ACC112 (cell line): Measurements from ENCODE around the gene HLA-DQB2.
"Not testable (repeated sequence)": the region's sequence is repeated elsewhere in the genome, so short reads cannot be mapped to it uniquely, and the experiment has no call there.

Experiments
- H2AFZ ChIP-seq: fragments of 200-600 bp; sonication (generic); one replicate; pipeline ENCODE4 v1.6.0; 2017; ENCODE audit warnings: antibody characterized with exemption, low read length; ENCODE audit not compliant: unreplicated experiment
- H3K27ac ChIP-seq: fragments of 200-600 bp; sonication (generic); 2 replicates; pipeline ENCODE4 v1.5.1; 2014; ENCODE audit warnings: low read depth, mild to moderate bottlenecking, antibody characterized with exemption, low read length, moderate library complexity
- H3K27me3 ChIP-seq: fragments of 200-600 bp; sonication (generic); 2 replicates; pipeline ENCODE4 v1.6.1; 2014; ENCODE audit warnings: mild to moderate bottlenecking, antibody characterized with exemption, low read length, moderate library complexity, mixed read lengths; ENCODE audit not compliant: insufficient read depth
- H3K36me3 ChIP-seq: fragments of 200-600 bp; sonication (generic); 2 replicates; pipeline ENCODE4 v1.6.1; 2016; ENCODE audit warnings: mild to moderate bottlenecking, antibody characterized with exemption, low read length, moderate library complexity, mixed read lengths; ENCODE audit not compliant: insufficient read depth
- H3K4me1 ChIP-seq: fragments of 200-600 bp; sonication (generic); one replicate; pipeline ENCODE4 v1.6.1; 2016; ENCODE audit warnings: low read length, mixed read lengths; ENCODE audit not compliant: insufficient read depth, unreplicated experiment, control insufficient read depth
- H3K4me3 ChIP-seq: fragments of 200-600 bp; sonication (generic); 2 replicates; pipeline ENCODE4 v1.5.1; 2014; ENCODE audit warnings: mild to moderate bottlenecking, low read depth, low read length
- H3K79me2 ChIP-seq: fragments of 200-600 bp; sonication (generic); one replicate; pipeline ENCODE4 v1.6.0; 2016; ENCODE audit warnings: low read length; ENCODE audit not compliant: control insufficient read depth, unreplicated experiment, insufficient read depth

Gene HLA-DQB2

DNA sequence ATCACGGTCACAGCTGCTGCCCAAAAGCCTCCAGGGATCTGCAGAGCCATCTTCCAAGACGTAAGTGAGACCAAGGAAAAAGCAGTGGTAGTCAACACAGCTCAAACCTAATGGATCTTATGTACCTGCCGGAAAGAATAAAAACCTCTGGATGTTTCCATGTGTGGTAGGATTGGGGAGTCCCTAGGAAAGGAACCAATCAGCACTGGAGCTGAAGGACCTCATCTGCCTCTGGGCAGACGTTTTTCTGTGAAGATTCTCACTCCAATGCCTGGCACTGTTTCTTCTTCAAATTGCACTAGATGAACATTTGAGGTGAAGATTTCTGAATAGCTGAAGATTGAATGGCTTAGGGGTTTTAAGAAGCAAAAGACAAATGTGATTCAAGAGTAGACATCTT lies at the start of gene HLA-DQB2:
TSS of gene HLA-DQB2 (minus strand) at position 112 of the 400 bp plus-strand sequence. CDS start at position 50, 62 bp downstream.
- no peaks in the 10 kb centered on the region for H3K79me2 ChIP-seq
- no peak within 1 kb of the TSS for H3K4me3 ChIP-seq
- no peak within 1 kb of the TSS for H3K27ac ChIP-seq
- no peaks in the 10 kb centered on the region for H3K4me1 ChIP-seq
- no peaks in the 10 kb centered on the region for H3K36me3 ChIP-seq
- no peak within 1 kb of the TSS for H2AFZ ChIP-seq
- peaks cover 93% of the 10 kb centered on the region for H3K27me3 ChIP-seq

DNA sequence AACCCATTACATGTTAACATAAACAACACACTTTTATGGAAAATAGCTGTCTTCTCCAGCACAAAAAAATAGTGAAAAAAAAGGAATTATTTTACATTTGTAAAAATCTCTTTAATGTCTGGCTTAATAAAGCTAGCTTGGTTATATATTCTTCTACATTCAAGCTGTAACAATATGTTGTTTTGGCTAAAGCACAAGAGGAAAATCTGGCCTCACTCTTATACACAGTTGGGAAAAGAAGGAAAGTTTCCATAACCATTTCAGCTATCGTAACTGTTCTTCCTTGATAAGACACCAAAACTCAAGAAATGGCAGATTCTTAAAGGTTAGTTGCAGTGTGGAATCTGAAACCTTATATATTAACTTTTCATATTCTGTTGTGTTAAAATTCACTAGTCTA lies 45.8 kb upstream of the HLA-DQB2 start:
- H2AFZ ChIP-seq = no peak overlapping the region
- H3K79me2 ChIP-seq = no peaks in the 10 kb centered on the region
- H3K27me3 ChIP-seq = peaks cover 15% of the 10 kb centered on the region
- H3K36me3 ChIP-seq = no peaks in the 10 kb centered on the region
- no peak overlapping the region for H3K27ac ChIP-seq
- H3K4me1 ChIP-seq = peaks cover 12% of the 10 kb centered on the region
- H3K4me3 ChIP-seq = no peak overlapping the region

DNA sequence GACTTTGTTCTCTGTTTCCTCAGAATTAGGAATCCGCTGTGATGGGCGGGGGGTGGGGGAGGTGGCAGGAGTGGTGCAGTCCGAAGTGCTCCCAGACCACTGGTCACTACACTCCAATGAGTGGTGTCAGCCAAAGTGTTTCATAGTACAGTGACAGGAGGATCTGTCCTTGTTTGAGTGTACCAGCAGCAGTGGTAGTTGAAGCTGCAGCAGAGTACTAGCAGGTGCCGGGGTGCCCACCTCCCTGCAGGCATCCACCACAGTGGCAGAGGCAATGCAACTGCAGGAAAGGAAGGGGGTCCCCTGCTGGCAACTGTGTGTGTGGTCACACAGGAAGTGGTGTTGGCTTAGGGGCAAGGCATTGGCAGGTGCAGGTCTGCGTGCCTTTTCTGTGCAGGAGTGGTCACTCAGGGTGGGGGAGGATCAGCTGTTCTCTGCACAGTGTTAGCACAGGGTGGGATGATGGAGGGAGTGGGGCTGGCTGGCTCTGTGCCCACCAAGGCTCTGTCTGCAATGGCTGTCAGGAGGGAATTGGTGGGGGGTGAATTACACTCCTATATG lies 43.8 kb upstream of the HLA-DQB2 start:
- H3K36me3 ChIP-seq = no peaks in the 10 kb centered on the region
- peaks cover 35% of the 10 kb centered on the region for H3K27me3 ChIP-seq
- no peaks in the 10 kb centered on the region for H3K79me2 ChIP-seq
- no peak overlapping the region for H2AFZ ChIP-seq
- H3K4me1 ChIP-seq = peaks cover 12% of the 10 kb centered on the region
- no peak overlapping the region for H3K4me3 ChIP-seq
- no peak overlapping the region for H3K27ac ChIP-seq

DNA sequence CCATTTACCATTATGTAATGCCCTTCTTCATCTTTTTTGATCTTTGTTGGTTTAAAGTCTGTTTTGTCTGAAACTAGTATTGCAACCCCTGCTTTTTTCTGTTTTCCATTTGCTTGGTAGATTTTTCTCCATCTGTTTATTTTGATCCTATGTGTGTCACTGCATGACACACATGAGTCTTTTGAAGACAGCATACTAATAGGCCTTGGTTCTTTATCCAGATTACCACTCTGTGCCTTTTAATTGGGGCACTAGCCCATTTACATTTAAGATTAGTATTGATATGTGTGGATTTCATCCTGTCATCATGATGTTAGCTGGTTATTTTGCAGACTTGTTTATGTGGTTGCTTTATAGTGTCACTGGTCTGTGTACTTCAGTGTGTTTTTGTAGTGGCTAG lies 42.1 kb upstream of the HLA-DQB2 start:
- H3K79me2 ChIP-seq, H3K36me3 ChIP-seq, H2AFZ ChIP-seq, H3K4me3 ChIP-seq, H3K27ac ChIP-seq: not testable (repeated sequence)
- Histone ChIP-seq H3K4me1 (peaks cover 12% of the 10 kb centered on the region), H3K27me3 (peaks cover 50% of the 10 kb centered on the region)

DNA sequence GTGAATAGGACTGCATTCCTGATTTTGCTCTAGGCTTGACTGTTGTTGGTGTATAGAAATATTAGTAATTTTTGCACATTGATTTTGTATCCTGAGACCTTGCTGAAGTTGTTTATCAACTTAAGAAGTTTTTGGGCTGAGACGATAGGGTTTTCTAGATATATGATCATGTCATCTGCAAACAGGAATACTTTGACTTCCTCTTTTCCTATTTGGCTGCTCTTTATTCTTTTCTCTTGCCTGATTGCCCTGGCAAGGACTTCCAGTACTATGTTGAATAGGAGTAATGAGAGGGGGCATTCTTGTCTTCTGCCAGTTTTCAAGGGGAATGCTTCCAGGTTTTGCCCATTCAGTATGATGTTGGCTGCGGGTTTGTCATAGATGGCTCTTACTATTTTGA lies 40.1 kb upstream of the HLA-DQB2 start:
- Histone ChIP-seq H3K27me3 (peaks cover 67% of the 10 kb centered on the region), H3K4me1 (peaks cover 12% of the 10 kb centered on the region), H3K27ac (no peak overlapping the region), H3K4me3 (no peak overlapping the region), H3K36me3 (no peaks in the 10 kb centered on the region), H3K79me2 (no peaks in the 10 kb centered on the region), H2AFZ (no peak overlapping the region)

DNA sequence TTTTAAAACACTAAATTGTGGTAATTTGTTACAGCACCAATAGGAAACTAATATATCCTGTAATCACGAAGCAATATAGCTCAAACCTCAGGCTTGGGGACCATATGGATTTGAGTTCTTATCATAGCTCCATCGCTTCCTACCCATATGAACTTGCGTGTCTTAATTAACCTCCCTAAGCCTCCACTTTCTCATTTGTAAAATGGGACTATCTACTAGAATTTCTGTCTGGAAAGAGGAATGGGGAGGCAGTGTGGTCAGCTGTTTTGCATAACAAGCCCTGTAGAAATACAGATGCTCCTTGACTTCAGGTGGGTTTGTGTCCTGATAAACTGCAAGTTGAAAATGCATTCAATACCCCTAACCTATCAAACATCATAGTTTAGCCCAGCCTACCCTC lies 36.4 kb upstream of the HLA-DQB2 start:
- no peak overlapping the region for H2AFZ ChIP-seq
- H3K4me3 ChIP-seq = no peak overlapping the region
- H3K27ac ChIP-seq = no peak overlapping the region
- H3K79me2 ChIP-seq = no peaks in the 10 kb centered on the region
- H3K36me3 ChIP-seq = no peaks in the 10 kb centered on the region
- H3K27me3 ChIP-seq = peaks cover 77% of the 10 kb centered on the region
- H3K4me1 ChIP-seq = peaks cover 4% of the 10 kb centered on the region

DNA sequence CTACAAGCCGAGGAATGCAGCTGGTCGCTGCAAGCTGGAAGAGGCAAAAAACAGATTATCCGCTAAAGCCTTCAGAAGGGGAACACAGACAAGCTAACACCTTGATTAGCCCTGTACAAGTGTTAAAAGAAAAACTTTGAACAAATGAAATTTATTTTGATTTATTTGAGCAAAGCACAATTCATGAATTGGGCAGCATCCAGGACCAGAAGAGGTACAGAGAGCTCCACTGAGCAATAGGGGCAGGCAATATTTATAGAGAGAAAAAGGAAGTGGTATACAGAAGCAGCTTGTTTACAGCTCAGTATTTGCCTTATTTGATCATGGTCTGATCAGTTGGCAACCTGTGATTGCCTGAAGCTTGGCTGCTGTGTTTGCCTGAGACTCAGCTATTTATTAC lies 35.8 kb upstream of the HLA-DQB2 start:
- Histone ChIP-seq H3K27ac (no peak overlapping the region), H2AFZ (no peak overlapping the region), H3K4me1 (peaks cover 4% of the 10 kb centered on the region), H3K79me2 (no peaks in the 10 kb centered on the region), H3K36me3 (no peaks in the 10 kb centered on the region), H3K4me3 (no peak overlapping the region), H3K27me3 (peaks cover 77% of the 10 kb centered on the region)

DNA sequence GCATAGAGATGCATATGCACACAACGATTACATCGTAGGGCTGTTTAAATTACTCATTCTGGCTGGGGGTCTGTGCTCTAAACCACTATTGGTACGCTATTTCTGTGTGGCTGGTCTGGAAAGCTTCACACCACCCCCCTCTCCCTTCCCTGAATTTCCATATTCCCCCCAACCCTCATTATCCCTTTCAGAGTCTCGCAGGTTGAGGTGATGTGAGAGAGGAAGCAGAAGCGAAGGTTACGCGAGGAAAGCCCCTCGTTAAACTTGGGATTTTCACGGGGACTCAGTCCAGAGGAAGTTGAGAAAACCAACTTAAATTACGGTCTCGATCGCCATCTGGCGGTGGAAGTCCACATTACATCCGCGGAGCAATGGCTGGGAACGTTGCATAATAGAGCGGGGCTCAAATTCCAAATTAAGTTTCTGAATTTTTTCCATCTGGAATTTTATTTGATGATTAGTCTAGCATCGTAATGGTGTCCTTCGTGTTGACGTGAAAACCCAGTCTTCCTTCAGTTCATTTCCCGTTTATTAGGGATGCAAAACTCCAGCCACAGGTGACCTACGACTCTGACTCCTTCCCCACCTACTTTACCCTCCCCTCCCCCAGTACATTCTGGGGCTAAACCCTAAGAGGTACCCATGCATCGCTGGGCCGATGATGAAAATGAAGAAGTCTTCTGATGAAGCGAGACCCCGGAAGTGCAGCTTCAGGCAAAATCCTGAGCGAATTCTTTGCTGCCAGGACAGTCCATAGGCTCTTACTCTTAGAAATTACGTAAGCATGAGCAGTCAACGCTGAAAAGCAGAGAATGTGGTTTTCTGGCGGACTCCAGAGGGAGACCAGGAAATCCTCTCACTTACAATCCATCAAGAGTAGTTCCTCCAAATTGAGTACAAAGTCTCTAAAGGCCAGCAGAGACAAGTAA lies 33.8 kb upstream of the HLA-DQB2 start:
- peak overlapping the region; percentile 63 for H3K4me3 ChIP-seq
- peak overlapping the region; percentile 59 for H2AFZ ChIP-seq
- H3K27ac ChIP-seq = no peak overlapping the region
- peaks cover 4% of the 10 kb centered on the region for H3K4me1 ChIP-seq
- H3K27me3 ChIP-seq = peaks cover 77% of the 10 kb centered on the region
- no peaks in the 10 kb centered on the region for H3K36me3 ChIP-seq
- H3K79me2 ChIP-seq = no peaks in the 10 kb centered on the region

DNA sequence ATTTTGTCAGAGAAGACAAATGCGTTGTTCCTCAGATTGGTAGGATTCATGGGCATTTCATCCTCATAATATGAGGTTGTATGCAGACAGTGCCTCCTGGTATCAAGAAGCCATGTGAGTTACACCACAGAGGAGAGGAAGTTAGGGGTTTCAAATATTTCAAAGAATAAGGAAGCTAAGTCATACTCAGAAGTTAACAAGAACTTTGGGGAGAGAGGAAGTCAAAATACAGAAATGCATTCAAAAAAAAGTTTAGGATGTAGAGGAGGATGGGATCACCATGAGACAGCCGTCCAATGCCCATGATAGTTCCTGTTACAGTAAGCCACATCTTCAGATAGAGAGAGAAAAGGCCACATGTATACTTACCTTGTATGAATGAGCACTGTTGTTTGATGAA lies 31.2 kb upstream of the HLA-DQB2 start:
- Histone ChIP-seq H3K79me2 (no peaks in the 10 kb centered on the region), H3K4me3 (no peak overlapping the region), H2AFZ (no peak overlapping the region), H3K27ac (no peak overlapping the region), H3K36me3 (no peaks in the 10 kb centered on the region), H3K4me1 (peaks cover 4% of the 10 kb centered on the region), H3K27me3 (peaks cover 81% of the 10 kb centered on the region)

DNA sequence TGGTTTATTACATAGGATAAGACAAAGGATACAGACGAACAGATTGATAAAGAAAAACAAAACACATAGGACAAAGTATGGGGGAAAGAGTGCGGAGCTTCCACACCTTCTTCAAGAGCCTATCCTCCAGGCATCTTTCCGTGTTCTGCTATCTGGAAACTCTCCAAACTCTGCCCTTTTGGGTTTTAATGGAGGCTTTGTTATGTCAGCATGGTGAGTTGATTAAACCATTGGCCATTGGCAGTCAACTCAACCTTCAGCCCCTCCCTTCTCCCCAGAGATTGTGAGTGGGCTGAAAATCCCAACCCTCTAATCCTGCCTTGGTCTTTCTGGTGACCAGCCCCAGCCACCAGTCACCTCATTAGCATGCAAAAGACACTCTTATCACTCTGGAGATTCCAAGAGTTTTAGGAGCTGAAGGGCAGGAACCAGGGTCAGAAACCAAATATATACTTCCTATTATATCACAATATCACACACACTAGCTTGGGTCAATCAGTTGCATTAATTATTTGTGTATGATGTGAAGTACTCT lies 29.6 kb upstream of the HLA-DQB2 start:
- Histone ChIP-seq H3K36me3 (no peaks in the 10 kb centered on the region), H2AFZ (no peak overlapping the region), H3K4me1 (peaks cover 4% of the 10 kb centered on the region), H3K27me3 (peaks cover 77% of the 10 kb centered on the region), H3K79me2 (no peaks in the 10 kb centered on the region), H3K4me3 (no peak overlapping the region), H3K27ac (no peak overlapping the region)

DNA sequence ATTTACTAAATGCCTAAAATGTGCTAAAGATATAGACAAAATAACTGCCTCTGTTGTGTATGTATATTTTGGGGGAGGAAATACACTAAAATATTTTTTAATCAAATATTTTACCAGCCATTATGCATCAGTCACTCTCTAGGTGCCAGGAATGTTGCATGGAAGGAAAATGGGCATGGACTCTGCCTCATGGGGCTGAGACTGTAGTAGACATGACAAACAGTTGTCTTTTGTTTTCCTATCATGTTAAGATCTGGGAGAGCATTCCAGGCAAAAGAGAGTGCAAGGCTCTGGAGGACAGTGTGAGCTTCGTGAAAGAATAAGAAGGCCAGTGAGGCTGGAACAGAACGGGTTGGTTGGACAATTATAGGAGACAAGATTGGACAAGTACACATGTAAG lies 27.0 kb upstream of the HLA-DQB2 start:
- H3K36me3 ChIP-seq = no peaks in the 10 kb centered on the region
- peaks cover 82% of the 10 kb centered on the region for H3K27me3 ChIP-seq
- H3K79me2 ChIP-seq = no peaks in the 10 kb centered on the region
- no peaks in the 10 kb centered on the region for H3K4me1 ChIP-seq
- no peak overlapping the region for H2AFZ ChIP-seq
- H3K27ac ChIP-seq = no peak overlapping the region
- no peak overlapping the region for H3K4me3 ChIP-seq
